ENCODE results near the gene POLE3.
"Not testable (repeated sequence)": the region's sequence is repeated elsewhere in the genome, so short reads cannot be mapped to it uniquely, and the experiment has no call there.

The POLE3 gene

DNA sequence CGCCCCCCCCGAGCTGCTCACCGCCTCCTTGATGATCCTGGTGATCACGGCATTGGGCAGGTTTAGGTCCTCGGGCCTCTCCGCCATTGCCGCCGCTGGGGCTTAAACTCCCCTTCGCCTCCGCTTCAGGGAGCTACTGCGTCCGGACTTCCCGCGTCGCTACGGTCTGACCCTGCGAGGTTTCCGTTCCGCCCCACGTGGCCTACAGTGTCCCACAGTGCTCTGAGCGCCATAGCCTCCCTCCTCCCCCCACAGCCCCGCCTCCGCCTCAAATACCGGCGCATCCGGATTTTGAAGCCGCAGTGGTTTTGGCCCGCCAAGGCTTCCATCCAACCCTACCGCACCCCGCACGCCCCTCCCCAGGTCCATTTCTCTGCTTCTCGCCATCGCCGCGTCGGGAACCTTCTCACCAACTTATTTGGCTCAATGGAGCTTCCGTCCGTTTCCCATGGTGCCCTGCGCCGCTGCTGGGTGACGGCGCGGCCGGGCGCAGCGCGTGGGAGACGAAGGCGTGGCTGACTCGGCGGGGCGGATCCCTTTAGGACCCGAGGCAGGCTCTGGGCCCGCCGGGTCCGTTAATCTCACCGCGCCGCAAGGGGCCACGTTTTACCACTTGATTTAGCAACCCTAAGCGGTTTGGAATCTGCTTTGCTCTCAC is at the start of gene POLE3, which contains the start of gene C9orf43:
Gene POLE3, minus strand, starts transcription at position 469 of the 658 bp plus-strand sequence. Its CDS starts 382 bp downstream, at position 87.
Gene C9orf43, plus strand, starts transcription at position 541 of the 658 bp plus-strand sequence. CDS start 2,747 bp downstream, outside the sequence.
- peak; percentile 84 to 89 (median 85) for DNase-seq (ENCODE audit: low read depth in 2 of 3, low spot score in 2 of 3)

- DNase-seq (ENCODE audit: low read depth in 2 of 3, low spot score in 2 of 3) = no peak
Observed at GRCh38 chr9:113456235-113456634, 45.8 kb upstream of the POLE3 start.

GRCh38 chr9:113454914-113455761 is 44.7 kb upstream of the POLE3 start:
- DNase-seq (ENCODE audit: low read depth in 2 of 3, low spot score in 2 of 3) = no peak

DNA sequence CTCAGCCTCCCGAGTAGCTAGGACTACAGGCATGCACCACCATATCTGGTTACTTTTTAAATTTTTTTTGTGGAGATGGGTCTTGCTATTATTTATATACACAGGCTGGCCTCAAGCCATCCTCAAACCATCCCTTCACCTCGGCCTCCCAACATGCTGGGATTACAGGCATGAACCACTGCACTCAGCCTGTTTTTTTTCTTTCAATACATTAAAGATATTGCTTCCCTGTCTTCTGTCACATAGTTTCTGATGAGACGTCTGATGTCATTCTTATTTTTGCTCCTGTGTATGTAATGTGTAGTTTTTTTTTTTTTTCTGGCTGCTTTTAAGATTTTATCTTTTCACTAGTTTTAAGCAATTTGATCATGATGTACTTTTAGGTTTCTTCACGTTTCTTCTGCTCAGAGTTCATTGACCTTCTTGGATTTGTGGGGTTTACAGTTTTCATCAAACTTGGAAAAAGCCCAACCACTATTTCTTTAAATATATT is 41.7 kb upstream of the POLE3 start:
- DNase-seq (ENCODE audit: low read depth in 2 of 3, low spot score in 2 of 3) = no peak

DNA sequence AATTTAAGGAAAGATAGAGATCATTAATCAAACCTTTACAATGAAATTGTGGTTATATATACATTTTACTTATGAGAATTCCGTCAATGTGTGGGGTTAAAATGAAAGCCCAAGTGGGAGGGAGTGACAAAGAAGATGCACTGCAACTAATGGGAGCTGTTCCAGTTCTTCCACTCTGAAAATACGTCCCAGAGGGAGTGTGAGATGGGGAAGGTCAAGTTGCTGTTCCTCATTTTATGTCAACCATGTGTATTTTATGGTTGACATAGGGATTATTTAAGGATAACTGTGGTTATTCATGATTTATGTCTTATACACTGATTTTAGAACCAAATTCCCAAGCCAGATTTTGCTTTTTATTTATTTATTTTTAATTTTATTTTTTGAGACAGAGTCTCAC is 38.9 kb upstream of the POLE3 start:
- no peak for DNase-seq (ENCODE audit: low read depth in 2 of 3, low spot score in 2 of 3)

DNA sequence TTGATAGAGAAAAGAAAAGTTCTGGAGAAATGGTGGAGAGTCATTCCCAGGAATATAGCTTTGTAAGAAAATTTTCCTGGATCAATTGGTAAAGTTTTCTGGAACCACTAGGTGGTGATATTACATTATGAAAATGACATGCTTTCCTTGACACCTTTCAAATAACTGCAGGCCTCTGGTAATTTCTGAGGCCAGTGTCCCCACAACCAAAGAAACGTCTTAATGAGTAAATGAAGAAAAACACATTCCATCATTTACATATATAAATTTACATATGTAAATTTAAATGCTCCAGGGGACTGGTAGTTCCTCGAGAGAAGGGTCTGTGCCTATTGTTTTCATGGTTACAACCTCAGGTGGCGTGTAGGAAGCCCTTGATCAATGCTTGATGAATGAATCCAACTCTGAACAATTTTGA is 35.9 kb upstream of the POLE3 start:
- DNase-seq (ENCODE audit: low read depth in 2 of 3, low spot score in 2 of 3) = no peak

DNA sequence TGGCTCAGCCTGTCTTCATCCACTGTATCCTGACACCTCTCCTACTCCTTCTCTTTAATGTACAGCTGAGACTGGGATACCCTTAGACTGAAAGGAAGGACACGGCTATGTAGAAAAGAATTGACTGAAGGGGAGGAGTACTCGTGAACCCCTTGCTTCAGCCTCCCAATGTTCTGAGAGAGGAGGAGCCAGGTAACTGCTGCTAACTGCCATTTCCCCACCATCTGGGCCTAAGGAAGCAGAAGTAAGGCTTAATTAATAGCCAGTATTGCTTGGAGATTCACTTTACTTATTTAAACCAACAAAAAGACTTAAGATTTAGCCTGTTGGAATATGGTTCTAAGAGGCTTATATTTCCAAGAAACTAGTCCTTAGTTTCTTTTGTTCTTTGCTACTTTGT is 34.3 kb upstream of the POLE3 start:
- no peak for DNase-seq (ENCODE audit: low read depth in 2 of 3, low spot score in 2 of 3)

- not testable (repeated sequence) for DNase-seq (ENCODE audit: low read depth in 2 of 3, low spot score in 2 of 3)
Observed at GRCh38 chr9:113437716-113438115, 27.2 kb upstream of the POLE3 start.

DNA sequence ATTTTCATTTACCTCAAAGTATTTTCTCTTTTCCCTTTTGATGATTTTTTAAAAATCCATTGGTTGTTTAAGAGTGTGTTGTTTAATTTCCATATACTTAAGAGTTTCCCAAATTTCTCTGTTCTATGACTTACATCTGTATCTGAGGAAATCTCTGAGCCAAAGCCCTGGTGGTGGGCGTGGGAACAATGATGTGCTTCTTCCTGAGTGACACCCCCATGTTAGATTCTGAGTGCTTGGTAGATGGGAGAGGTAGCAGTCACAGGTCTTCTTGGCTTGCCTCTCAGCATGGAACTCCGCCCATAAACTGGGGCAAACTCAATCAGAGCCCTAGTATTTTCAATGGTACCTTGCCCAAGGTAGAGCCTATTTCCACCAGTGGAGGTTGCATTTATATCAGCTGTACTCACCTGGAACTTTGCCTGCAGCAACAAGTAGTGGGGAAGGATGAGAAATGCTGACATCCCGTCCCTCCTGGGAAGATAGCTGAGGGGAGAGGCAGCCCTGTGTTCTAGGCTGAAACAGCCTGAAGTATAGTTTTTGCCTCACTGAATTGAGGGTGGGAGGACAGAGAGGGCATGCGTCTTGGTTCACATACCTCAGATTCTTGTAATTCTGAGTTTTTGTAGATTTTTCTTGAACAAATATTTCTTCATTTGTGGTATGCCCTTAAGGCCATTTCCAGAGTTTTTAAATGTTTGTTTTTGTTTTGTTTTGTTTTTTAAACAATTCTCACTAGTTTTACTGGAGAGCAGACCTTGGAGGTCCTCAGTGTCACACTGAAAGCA is 26.4 kb upstream of the POLE3 start:
- DNase-seq (ENCODE audit: low read depth in 2 of 3, low spot score in 2 of 3) = no peak

- DNase-seq (ENCODE audit: low read depth in 2 of 3, low spot score in 2 of 3) = no peak
Observed at GRCh38 chr9:113431191-113431590, 20.7 kb upstream of the POLE3 start.

DNA sequence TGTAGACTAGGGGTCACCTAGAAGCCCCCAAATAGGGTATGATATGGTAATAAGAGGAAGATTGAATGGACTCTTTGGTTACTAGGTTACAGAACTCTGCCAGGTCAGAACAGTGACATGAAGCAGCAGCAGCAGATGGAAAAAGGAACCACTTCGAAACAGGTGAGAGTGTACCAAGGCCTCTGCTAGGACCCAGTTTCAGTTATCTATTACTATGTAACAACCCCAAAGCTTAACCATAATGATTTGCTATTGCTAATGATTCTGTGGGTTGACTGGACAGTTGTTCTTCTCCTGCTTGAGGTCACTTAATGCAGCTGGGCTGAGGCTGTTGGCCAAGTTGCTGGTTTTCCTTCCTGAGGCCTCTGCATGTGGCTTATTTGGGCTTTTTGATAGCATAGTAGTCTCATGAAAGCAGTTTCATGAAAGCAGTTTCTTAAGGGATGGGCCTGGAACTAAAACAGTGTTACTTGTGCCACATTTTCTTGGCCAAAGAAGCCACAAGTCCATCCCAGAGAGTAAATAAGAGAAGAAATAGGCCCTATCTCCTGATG is 17.7 kb upstream of the POLE3 start:
- DNase-seq (ENCODE audit: low read depth in 2 of 3, low spot score in 2 of 3) = no peak

DNA sequence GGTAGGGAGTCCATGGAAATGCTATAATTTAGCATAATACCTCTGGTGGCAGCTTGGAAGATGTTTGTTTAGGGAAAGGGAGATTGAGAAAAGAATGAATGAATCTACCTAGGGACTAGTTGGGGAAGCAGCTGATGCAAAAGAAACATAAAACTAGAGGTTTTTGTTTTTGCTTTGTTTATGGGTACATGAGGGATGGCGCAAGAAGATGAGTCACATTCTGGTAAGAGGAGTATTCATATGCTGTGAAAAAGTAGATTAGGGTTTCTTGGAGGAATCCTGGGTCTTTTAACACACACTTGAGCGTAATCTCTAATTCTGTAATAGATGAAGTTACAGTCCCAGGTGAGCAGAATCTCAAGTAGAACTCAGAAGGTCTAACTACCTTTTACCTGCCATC is 17.2 kb upstream of the POLE3 start:
- DNase-seq (ENCODE audit: low read depth in 2 of 3, low spot score in 2 of 3) = no peak

DNA sequence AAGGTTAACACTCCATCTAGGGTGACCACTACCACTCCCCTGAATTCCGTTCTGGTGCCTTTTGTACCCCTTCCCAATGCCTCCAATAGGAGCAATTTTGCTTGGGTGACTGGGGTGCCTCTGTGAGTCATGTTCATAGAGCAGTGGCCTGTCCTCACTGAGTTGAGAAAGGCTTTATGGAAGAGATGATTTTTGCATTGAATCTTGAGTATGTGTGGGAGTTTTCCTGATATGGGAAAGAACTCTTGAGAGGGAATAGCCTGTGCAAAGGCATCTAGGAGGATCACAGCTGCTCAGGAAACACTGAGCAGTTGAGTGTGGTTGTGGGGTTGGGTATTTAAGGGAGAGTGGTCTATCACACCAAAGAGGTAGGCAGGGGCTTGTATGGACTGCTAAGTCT is 16.2 kb upstream of the POLE3 start:
- DNase-seq (ENCODE audit: low read depth in 2 of 3, low spot score in 2 of 3) = no peak

- DNase-seq (ENCODE audit: low read depth in 2 of 3, low spot score in 2 of 3) = no peak
Observed at GRCh38 chr9:113425072-113425471, 14.6 kb upstream of the POLE3 start.

GRCh38 chr9:113421726-113422125 is 11.3 kb upstream of the POLE3 start:
- DNase-seq (ENCODE audit: low read depth in 2 of 3, low spot score in 2 of 3) = no peak

- DNase-seq (ENCODE audit: low read depth in 2 of 3, low spot score in 2 of 3) = no peak
Observed at GRCh38 chr9:113417370-113417769, 6.9 kb upstream of the POLE3 start.

DNA sequence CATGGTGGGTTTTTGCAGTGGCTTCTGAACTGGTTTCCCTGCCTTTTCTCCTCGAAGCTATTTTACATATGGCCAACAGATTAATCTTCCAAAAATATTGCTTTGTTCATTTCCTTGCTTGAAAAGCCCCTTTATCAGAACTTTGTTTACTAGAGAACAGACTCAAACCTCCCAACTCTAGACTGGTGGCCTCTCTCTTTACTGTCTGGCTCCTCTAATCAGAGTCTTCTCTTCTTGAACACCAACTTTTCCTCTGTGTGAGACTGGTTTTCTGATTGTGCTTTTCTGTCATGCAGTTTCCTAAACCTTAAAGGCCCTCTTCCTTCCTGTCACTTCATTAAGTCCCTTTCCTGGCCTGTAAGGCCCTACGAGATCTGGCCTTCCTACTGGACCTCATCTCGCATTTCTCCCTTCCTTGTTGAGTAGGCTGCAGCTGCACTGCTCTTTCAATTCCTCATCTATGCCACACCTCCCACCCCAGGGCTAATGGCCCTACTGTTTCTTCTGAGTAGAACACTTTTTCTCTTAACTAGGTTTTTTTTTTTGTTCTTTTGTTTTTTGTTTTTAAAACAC is 5.8 kb upstream of the POLE3 start:
- DNase-seq (ENCODE audit: low read depth in 2 of 3, low spot score in 2 of 3) = no peak

DNA sequence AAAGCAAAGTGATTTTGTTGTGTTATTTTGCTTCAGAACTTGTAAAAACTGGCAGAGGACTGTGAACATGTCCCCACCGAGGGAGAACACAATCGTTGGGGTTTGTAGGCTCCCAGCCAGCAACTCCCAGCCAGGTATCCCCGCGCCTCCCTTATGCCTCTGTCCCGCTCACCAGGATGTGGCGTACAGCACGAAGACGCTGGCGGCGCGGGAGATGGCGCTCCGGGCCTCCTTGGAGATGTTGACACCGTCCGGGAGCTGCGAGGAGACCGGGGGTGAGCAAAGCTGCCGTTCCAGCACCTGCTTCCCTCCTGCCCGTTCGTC is 630 bp downstream of the POLE3 start:
- no peak for DNase-seq (ENCODE audit: low read depth in 2 of 3, low spot score in 2 of 3)

DNA sequence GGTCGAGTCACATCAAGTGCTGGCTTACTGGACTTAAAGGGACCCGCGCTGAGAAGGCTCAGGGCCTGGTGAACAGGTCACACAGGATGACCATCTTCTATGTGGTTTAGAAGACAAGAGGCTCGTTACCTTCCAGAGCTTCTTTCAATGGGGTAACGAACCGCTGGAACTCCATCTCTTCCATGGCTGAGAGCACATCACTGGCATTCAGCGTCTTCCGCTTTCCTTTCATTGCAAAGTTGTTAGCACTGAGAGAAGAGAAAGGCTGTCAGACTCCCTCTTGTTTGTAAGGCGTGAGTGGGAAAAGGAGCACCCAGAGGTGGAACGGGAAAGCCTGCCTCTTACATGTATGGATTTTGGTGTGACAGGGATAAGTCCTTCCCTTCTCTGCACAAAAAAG is 994 bp downstream of the POLE3 start:
- DNase-seq (ENCODE audit: low read depth in 2 of 3, low spot score in 2 of 3) = no peak

GRCh38 chr9:113406873-113407511 is 3.5 kb downstream of the POLE3 start:
- DNase-seq (ENCODE audit: low read depth in 2 of 3, low spot score in 2 of 3) = peak in 1 of 3 experiments; percentile 5

All from activated CD8-positive, alpha-beta memory T cell treated with anti-CD3 and anti-CD28 coated beads for 48 hours (primary cell).